C4-2B (cell line): ENCODE results near the gene GMDS.

Source experiments
- ZFX ChIP-seq: fragments of 450-650 bp; IDR thresholded peaks from 2 replicates; pipeline ENCODE4 v1.6.1; 2017
- TF ChIP-seq, protein P1 (sequence below): fragments of 450-650 bp; conservative IDR thresholded peaks from 2 replicates; pipeline ENCODE4 v1.5.1; 2017; ENCODE audit warnings: mild to moderate bottlenecking

DNA sequence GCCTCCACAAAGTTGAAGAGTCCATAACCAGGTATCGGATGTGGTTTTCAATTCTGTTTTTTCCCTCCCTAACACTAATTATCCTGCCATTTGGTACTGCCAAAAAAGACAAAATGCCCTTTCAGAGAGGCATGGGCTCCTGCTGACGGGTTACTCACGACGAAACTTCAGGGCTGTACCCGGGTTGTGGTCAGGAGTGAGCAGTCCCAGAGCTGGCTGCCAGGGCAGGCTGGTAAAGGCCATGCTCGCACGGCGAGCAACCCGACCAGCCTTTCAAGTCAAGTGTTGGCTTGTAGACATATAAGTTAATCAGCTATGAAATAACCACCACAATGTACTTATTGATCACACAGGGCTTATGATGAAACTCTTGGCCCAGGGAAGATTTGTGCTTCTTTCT, 483.2 kb downstream of the GMDS start:
- TF ChIP-seq, protein P1, sequence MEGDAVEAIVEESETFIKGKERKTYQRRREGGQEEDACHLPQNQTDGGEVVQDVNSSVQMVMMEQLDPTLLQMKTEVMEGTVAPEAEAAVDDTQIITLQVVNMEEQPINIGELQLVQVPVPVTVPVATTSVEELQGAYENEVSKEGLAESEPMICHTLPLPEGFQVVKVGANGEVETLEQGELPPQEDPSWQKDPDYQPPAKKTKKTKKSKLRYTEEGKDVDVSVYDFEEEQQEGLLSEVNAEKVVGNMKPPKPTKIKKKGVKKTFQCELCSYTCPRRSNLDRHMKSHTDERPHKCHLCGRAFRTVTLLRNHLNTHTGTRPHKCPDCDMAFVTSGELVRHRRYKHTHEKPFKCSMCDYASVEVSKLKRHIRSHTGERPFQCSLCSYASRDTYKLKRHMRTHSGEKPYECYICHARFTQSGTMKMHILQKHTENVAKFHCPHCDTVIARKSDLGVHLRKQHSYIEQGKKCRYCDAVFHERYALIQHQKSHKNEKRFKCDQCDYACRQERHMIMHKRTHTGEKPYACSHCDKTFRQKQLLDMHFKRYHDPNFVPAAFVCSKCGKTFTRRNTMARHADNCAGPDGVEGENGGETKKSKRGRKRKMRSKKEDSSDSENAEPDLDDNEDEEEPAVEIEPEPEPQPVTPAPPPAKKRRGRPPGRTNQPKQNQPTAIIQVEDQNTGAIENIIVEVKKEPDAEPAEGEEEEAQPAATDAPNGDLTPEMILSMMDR, result no peak
- TF ChIP-seq ZFX, result no peak
